ENCODE results near the gene DNAH3. TPM values are rescaled to one million over a fixed set of nuclear protein-coding genes. Genes with fewer than 3 reads are reported as not detected.

Gene DNAH3
- total and polyA plus RNA-seq, 2 of the 8 experiments (the other 6 are each of a cell fraction or from before 2014, with no cell fraction given) = 0.57 to 0.71 TPM

- Histone ChIP-seq H2BK120ac (replicated peaks; ENCODE audit: low read depth, low read length) (no peak overlapping the region), H4K5ac (ENCODE audit: insufficient read length, low read depth, low read length) (no peak overlapping the region), H3K23ac (ENCODE audit: insufficient read length) (no peak overlapping the region), H3K18ac (ENCODE audit: extremely low read depth, low read length) (no peak overlapping the region), H3K9ac (replicated peaks in 1 of 4; ENCODE audit: extremely low read depth in 1 of 4, low read depth in 3 of 4, low read length in 3 of 4) (no peak overlapping the region), H3K9me3 (ENCODE audit: insufficient read depth in 2 of 2, low read depth in 1 of 2, low read length in 1 of 2) (no peaks in the 10 kb centered on the region), H3K4me2 (ENCODE audit: insufficient read depth in 1 of 2, low read depth in 2 of 2, low read length in 2 of 2) (no peak overlapping the region), H2AFZ (ENCODE audit: low read length) (no peak overlapping the region), H4K20me1 (replicated peaks in 1 of 2; ENCODE audit: control insufficient read depth in 1 of 2, insufficient read depth in 2 of 2, low read length in 2 of 2) (no peaks in the 10 kb centered on the region), H3K27ac (ENCODE audit: low read depth, low read length) (no peak overlapping the region), H2BK20ac (ENCODE audit: low read length) (no peak overlapping the region), H2BK15ac (ENCODE audit: low read length) (no peak overlapping the region), H3K23me2 (ENCODE audit: low read depth, low read length) (no peaks in the 10 kb centered on the region; the same call in 1 of the 2 replicates), H3K4me1 (replicated peaks in 1 of 4; ENCODE audit: control insufficient read depth in 3 of 4, insufficient read depth in 4 of 4, low read length in 3 of 4) (no peaks in the 10 kb centered on the region; a peak in 1 of 7 replicates), H3K14ac (ENCODE audit: insufficient read length) (no peak overlapping the region), H4K8ac (ENCODE audit: extremely low read depth, insufficient read depth, low read length) (no peak overlapping the region), H3K36me3 (ENCODE audit: control insufficient read depth in 2 of 4, insufficient read depth in 4 of 4, low read length in 3 of 4) (peaks cover 0 to 4% (median 0%) of the 10 kb centered on the region in 4 experiments; a peak in 1 of 8 replicates), H2AK5ac (ENCODE audit: low read depth, low read length) (no peak overlapping the region; the same call in 1 of the 2 replicates), H3K79me1 (ENCODE audit: low read depth, low read length) (no peaks in the 10 kb centered on the region), H3K4me3 (ENCODE audit: extremely low read depth in 1 of 4, insufficient read depth in 2 of 4, low read depth in 3 of 4, low read length in 4 of 4) (no peak overlapping the region), H3K4ac (replicated peaks; ENCODE audit: insufficient read length, low read depth, low read length) (no peak overlapping the region), H4K91ac (replicated peaks; ENCODE audit: insufficient read length, low read length) (no peak overlapping the region), H2BK5ac (ENCODE audit: low read depth, low read length) (no peak overlapping the region), H3K27me3 (replicated peaks in 1 of 4; ENCODE audit: control insufficient read depth in 3 of 4, extremely low read depth in 1 of 4, insufficient read depth in 3 of 4, low read length in 3 of 4) (no peaks in the 10 kb centered on the region), H3K56ac (replicated peaks; ENCODE audit: insufficient read length, low read depth, low read length) (no peak overlapping the region), H2BK12ac (ENCODE audit: low read depth, low read length) (no peak overlapping the region), H3K79me2 (ENCODE audit: control insufficient read depth in 1 of 2, insufficient read depth in 2 of 2, low read length in 2 of 2) (no peaks in the 10 kb centered on the region)
- DNase-seq (ENCODE audit: low read depth in 1 of 2, low spot score in 2 of 2) (no peak), FAIRE-seq (no peak)
- ChIA-PET POLR2A (ENCODE audit: partially characterized antibody) (no interaction called here), CTCF (ENCODE audit: partially characterized antibody) (interaction anchor here (0.6 to 0.7 kb wide), 2 partner anchors 78 to 156 kb away, joined by 3 read pairs; no protein-coding TSS in a partner anchor)
- WGBS, 2 experiments (ENCODE audit: extremely low coverage in 1 of 2, insufficient coverage in 1 of 2, insufficient read length in 1 of 2, insufficient replicate concordance in 2 of 2, low coverage in 1 of 2, low lambda C conversion rate in 2 of 2, missing lambda C conversion rate in 1 of 2) = 89% methylated on average over 10 of the region's 10 CpGs; no CpG with 5 or more reads in 1 of the 2 experiments
- TF ChIP-seq SIX5 (IDR thresholded peaks at IDR 0.05; ENCODE audit: low read depth, low read length) (no peak), GTF2F1 (IDR thresholded peaks at IDR 0.05; ENCODE audit: borderline replicate concordance, low read depth, low read length) (no peak), TAF7 (optimal IDR thresholded peaks at IDR 0.05; ENCODE audit: borderline replicate concordance, low read depth, low read length) (no peak), SAP30 (IDR thresholded peaks at IDR 0.05; ENCODE audit: insufficient read depth, insufficient replicate concordance, low read length) (no peak), HDAC2 (IDR thresholded peaks at IDR 0.05; ENCODE audit: borderline replicate concordance in 1 of 2, low read depth in 2 of 2, low read length in 2 of 2) (no peak), TAF1 (IDR thresholded peaks at IDR 0.05; ENCODE audit: low read depth, low read length) (no peak), POLR2AphosphoS5 (IDR thresholded peaks at IDR 0.05; ENCODE audit: low read depth, low read length) (no peak), SUZ12 (IDR thresholded peaks at IDR 0.05; ENCODE audit: low read length) (no peak), SP1 (IDR thresholded peaks at IDR 0.05; ENCODE audit: low read depth, low read length) (no peak), CTBP2 (IDR thresholded peaks at IDR 0.05; ENCODE audit: borderline replicate concordance, insufficient read depth, insufficient read length, low read length) (no peak), PHF8 (conservative IDR thresholded peaks at IDR 0.05; ENCODE audit: low read depth, low read length) (no peak)
- TF ChIP-seq, protein P1, sequence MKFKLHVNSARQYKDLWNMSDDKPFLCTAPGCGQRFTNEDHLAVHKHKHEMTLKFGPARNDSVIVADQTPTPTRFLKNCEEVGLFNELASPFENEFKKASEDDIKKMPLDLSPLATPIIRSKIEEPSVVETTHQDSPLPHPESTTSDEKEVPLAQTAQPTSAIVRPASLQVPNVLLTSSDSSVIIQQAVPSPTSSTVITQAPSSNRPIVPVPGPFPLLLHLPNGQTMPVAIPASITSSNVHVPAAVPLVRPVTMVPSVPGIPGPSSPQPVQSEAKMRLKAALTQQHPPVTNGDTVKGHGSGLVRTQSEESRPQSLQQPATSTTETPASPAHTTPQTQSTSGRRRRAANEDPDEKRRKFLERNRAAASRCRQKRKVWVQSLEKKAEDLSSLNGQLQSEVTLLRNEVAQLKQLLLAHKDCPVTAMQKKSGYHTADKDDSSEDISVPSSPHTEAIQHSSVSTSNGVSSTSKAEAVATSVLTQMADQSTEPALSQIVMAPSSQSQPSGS (IDR thresholded peaks at IDR 0.05; ENCODE audit: low read length) = no peak
Measured at GRCh38 chr16:20916289-20916688, 234.4 kb downstream of the DNAH3 start.

Measured in H1 (cell line).